ENCODE data around the gene APBA2. TPM values are rescaled to one million over a fixed set of nuclear protein-coding genes. Genes with fewer than 3 reads are reported as not detected.

APBA2 gene
- total and polyA plus RNA-seq, 4 donors, result 0.41 to 2.1 (median 1.9) TPM

DNA sequence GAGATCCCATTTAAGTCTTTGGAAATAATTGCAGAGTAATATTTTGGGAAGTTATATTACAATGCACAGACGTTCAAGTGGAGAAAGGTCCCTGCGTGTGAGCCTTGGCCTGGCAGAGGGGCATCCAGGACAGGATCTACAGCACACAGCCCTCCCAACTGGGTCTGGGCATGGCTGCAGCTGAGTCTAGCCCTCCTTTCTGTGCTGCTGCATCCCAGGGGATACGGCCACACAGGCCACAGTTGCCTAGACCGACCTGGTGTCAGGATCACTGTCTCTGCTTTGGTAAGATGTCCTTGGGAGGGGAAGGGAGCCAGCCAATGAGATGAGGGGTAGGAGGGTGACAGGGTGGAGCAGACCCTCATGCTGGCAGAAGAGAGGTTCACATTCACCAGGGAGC is 46.1 kb downstream of the APBA2 start:
- WGBS, 2 donors, result 85 to 87% methylated on average over 4 of the region's 4 CpGs
- ATAC-seq (ENCODE audit: low FRiP score), result no peak
- H3K4me3 ChIP-seq (ENCODE audit: low read length in 2 of 2), result no peak overlapping the region
- H3K27ac ChIP-seq (ENCODE audit: low read depth in 1 of 2, low read length in 2 of 2), result no peak overlapping the region
- intact Hi-C loops (cut with DNase I), result no loop called here
- H3K4me1 ChIP-seq (ENCODE audit: control insufficient read depth in 1 of 2, insufficient read depth in 2 of 2, low read length in 2 of 2), result no peaks in the 10 kb centered on the region
- no peaks in the 10 kb centered on the region for H3K36me3 ChIP-seq (ENCODE audit: control insufficient read depth in 1 of 2, insufficient read depth in 2 of 2, low read length in 1 of 2)
- no peaks in the 10 kb centered on the region for H3K9me3 ChIP-seq (ENCODE audit: control insufficient read depth, low read length)
- DNase-seq, result peak; percentile 4 to 62
- no peaks in the 10 kb centered on the region for H3K27me3 ChIP-seq (ENCODE audit: control insufficient read depth in 1 of 2, insufficient read depth in 2 of 2, low read length in 1 of 2)

DNA sequence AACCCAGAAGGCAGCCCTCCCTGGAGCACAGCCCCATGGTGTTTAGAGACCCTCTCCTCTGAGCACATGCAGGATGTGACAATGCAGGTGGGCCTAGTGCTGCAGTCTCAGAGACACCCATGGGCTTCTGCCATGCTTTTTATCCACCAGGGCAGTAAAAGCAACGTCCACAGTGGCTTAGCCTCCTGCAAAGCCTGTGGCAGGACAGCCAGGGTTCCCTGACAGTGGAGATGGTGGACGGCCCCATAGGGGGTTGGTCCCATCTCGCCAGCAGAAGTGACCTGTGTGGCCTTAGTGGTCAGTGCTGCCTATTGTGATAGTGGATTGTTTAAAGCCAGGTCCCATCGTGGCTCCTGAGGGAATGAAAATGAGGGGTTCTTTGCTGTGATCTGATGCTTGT is 46.6 kb downstream of the APBA2 start:
- 90% methylated on average over 4 of the region's 4 CpGs for WGBS, 2 donors
- DNase-seq, result peak; percentile 16 to 26
- Histone ChIP-seq H3K4me1 (ENCODE audit: control insufficient read depth in 1 of 2, insufficient read depth in 2 of 2, low read length in 2 of 2) (no peaks in the 10 kb centered on the region), H3K27me3 (ENCODE audit: control insufficient read depth in 1 of 2, insufficient read depth in 2 of 2, low read length in 1 of 2) (no peaks in the 10 kb centered on the region), H3K36me3 (ENCODE audit: control insufficient read depth in 1 of 2, insufficient read depth in 2 of 2, low read length in 1 of 2) (no peaks in the 10 kb centered on the region), H3K9me3 (ENCODE audit: control insufficient read depth, low read length) (no peaks in the 10 kb centered on the region), H3K27ac (ENCODE audit: low read depth in 1 of 2, low read length in 2 of 2) (no peak overlapping the region), H3K4me3 (ENCODE audit: low read length in 2 of 2) (no peak overlapping the region)
- intact Hi-C loops (cut with DNase I), result no loop called here
- ATAC-seq (ENCODE audit: low FRiP score), result no peak

- intact Hi-C loops (cut with DNase I), result no loop called here
- H3K9me3 ChIP-seq (ENCODE audit: control insufficient read depth, low read length), result no peaks in the 10 kb centered on the region
- DNase-seq, result peak; percentile 38 to 63
- H3K27me3 ChIP-seq (ENCODE audit: control insufficient read depth in 1 of 2, insufficient read depth in 2 of 2, low read length in 1 of 2), result no peaks in the 10 kb centered on the region
- H3K27ac ChIP-seq (ENCODE audit: low read depth in 1 of 2, low read length in 2 of 2), result no peak overlapping the region
- H3K4me3 ChIP-seq (ENCODE audit: low read length in 2 of 2), result no peak overlapping the region
- no peak for ATAC-seq (ENCODE audit: low FRiP score)
- 46 to 48% methylated on average over 8 to 9 of the region's 9 CpGs for WGBS, 2 donors
- H3K36me3 ChIP-seq (ENCODE audit: control insufficient read depth in 1 of 2, insufficient read depth in 2 of 2, low read length in 1 of 2), result no peaks in the 10 kb centered on the region
- no peaks in the 10 kb centered on the region for H3K4me1 ChIP-seq (ENCODE audit: control insufficient read depth in 1 of 2, insufficient read depth in 2 of 2, low read length in 2 of 2)
Observed at GRCh38 chr15:28933710-28934445, 48.1 kb downstream of the APBA2 start.

DNA sequence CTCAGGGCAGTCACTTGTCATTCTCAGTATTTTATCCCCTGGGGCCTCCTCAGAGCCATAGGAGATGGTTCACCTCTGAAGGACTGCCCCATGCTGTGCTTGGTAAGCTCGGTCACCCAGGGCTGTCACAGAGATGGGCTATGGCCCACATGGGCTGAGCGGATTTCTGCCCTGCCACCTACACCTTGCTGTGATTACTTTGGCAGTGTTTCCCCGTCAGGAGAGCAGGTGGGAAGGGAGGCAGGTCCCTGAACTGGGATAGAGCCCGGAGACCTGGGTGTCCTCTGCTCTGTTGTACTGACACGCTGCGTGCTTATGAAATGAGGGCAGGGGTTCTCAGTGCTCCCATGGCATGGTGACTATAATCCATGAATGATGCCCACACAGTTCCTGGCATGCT is 48.9 kb downstream of the APBA2 start:
- intact Hi-C loops (cut with DNase I), result no loop called here
- Histone ChIP-seq H3K27me3 (ENCODE audit: control insufficient read depth in 1 of 2, insufficient read depth in 2 of 2, low read length in 1 of 2) (no peaks in the 10 kb centered on the region), H3K9me3 (ENCODE audit: control insufficient read depth, low read length) (no peaks in the 10 kb centered on the region), H3K27ac (ENCODE audit: low read depth in 1 of 2, low read length in 2 of 2) (no peak overlapping the region), H3K36me3 (ENCODE audit: control insufficient read depth in 1 of 2, insufficient read depth in 2 of 2, low read length in 1 of 2) (no peaks in the 10 kb centered on the region), H3K4me3 (ENCODE audit: low read length in 2 of 2) (no peak overlapping the region), H3K4me1 (ENCODE audit: control insufficient read depth in 1 of 2, insufficient read depth in 2 of 2, low read length in 2 of 2) (no peaks in the 10 kb centered on the region)
- DNase-seq (peak; percentile 29 to 43), ATAC-seq (ENCODE audit: low FRiP score) (no peak)
- WGBS, 2 donors, result 92% methylated on average over 6 of the region's 6 CpGs

GRCh38 chr15:28935316-28935715 is 49.5 kb downstream of the APBA2 start:
- Histone ChIP-seq H3K27ac (ENCODE audit: low read depth in 1 of 2, low read length in 2 of 2) (no peak overlapping the region), H3K4me3 (ENCODE audit: low read length in 2 of 2) (no peak overlapping the region), H3K4me1 (ENCODE audit: control insufficient read depth in 1 of 2, insufficient read depth in 2 of 2, low read length in 2 of 2) (no peaks in the 10 kb centered on the region), H3K9me3 (ENCODE audit: control insufficient read depth, low read length) (no peaks in the 10 kb centered on the region), H3K27me3 (ENCODE audit: control insufficient read depth in 1 of 2, insufficient read depth in 2 of 2, low read length in 1 of 2) (no peaks in the 10 kb centered on the region), H3K36me3 (ENCODE audit: control insufficient read depth in 1 of 2, insufficient read depth in 2 of 2, low read length in 1 of 2) (no peaks in the 10 kb centered on the region)
- DNase-seq (peak; percentile 33 to 36), ATAC-seq (ENCODE audit: low FRiP score) (no peak)
- 82 to 84% methylated on average over 6 of the region's 6 CpGs for WGBS, 2 donors
- intact Hi-C loops (cut with DNase I), result no loop called here

- Histone ChIP-seq H3K4me3 (ENCODE audit: low read length in 2 of 2) (no peak overlapping the region), H3K4me1 (ENCODE audit: control insufficient read depth in 1 of 2, insufficient read depth in 2 of 2, low read length in 2 of 2) (no peaks in the 10 kb centered on the region), H3K36me3 (ENCODE audit: control insufficient read depth in 1 of 2, insufficient read depth in 2 of 2, low read length in 1 of 2) (no peaks in the 10 kb centered on the region), H3K27ac (ENCODE audit: low read depth in 1 of 2, low read length in 2 of 2) (no peak overlapping the region), H3K27me3 (ENCODE audit: control insufficient read depth in 1 of 2, insufficient read depth in 2 of 2, low read length in 1 of 2) (no peaks in the 10 kb centered on the region), H3K9me3 (ENCODE audit: control insufficient read depth, low read length) (no peaks in the 10 kb centered on the region)
- no peak for ATAC-seq (ENCODE audit: low FRiP score)
- WGBS, 2 donors, result 90 to 92% methylated on average over 8 of the region's 8 CpGs
- no peak for DNase-seq
- intact Hi-C loops (cut with DNase I), result no loop called here
Observed at GRCh38 chr15:28936081-28936480, 50.3 kb downstream of the APBA2 start.

GRCh38 chr15:28936481-28936881 is 50.7 kb downstream of the APBA2 start:
- intact Hi-C loops (cut with DNase I), result no loop called here
- ATAC-seq (ENCODE audit: low FRiP score), result no peak
- no peaks in the 10 kb centered on the region for H3K4me1 ChIP-seq (ENCODE audit: control insufficient read depth in 1 of 2, insufficient read depth in 2 of 2, low read length in 2 of 2)
- no peaks in the 10 kb centered on the region for H3K9me3 ChIP-seq (ENCODE audit: control insufficient read depth, low read length)
- peak; percentile 12 to 43 for DNase-seq
- H3K27ac ChIP-seq (ENCODE audit: low read depth in 1 of 2, low read length in 2 of 2), result no peak overlapping the region
- H3K27me3 ChIP-seq (ENCODE audit: control insufficient read depth in 1 of 2, insufficient read depth in 2 of 2, low read length in 1 of 2), result no peaks in the 10 kb centered on the region
- WGBS, 2 donors, result 91 to 94% methylated on average over 9 of the region's 9 CpGs
- H3K4me3 ChIP-seq (ENCODE audit: low read length in 2 of 2), result no peak overlapping the region
- H3K36me3 ChIP-seq (ENCODE audit: control insufficient read depth in 1 of 2, insufficient read depth in 2 of 2, low read length in 1 of 2), result no peaks in the 10 kb centered on the region

GRCh38 chr15:28937271-28937670 is 51.5 kb downstream of the APBA2 start:
- no peaks in the 10 kb centered on the region for H3K27me3 ChIP-seq (ENCODE audit: control insufficient read depth in 1 of 2, insufficient read depth in 2 of 2, low read length in 1 of 2)
- no peaks in the 10 kb centered on the region for H3K9me3 ChIP-seq (ENCODE audit: control insufficient read depth, low read length)
- no peaks in the 10 kb centered on the region for H3K36me3 ChIP-seq (ENCODE audit: control insufficient read depth in 1 of 2, insufficient read depth in 2 of 2, low read length in 1 of 2)
- no peaks in the 10 kb centered on the region for H3K4me1 ChIP-seq (ENCODE audit: control insufficient read depth in 1 of 2, insufficient read depth in 2 of 2, low read length in 2 of 2)
- H3K27ac ChIP-seq (ENCODE audit: low read depth in 1 of 2, low read length in 2 of 2), result no peak overlapping the region
- no peak overlapping the region for H3K4me3 ChIP-seq (ENCODE audit: low read length in 2 of 2)
- intact Hi-C loops (cut with DNase I), result no loop called here
- WGBS, 2 donors, result 92 to 93% methylated on average over 8 of the region's 8 CpGs
- DNase-seq, result peak in 1 of 2 donors; percentile 33
- ATAC-seq (ENCODE audit: low FRiP score), result no peak

GRCh38 chr15:28942046-28942445 is 56.3 kb downstream of the APBA2 start:
- no peaks in the 10 kb centered on the region for H3K4me1 ChIP-seq (ENCODE audit: control insufficient read depth in 1 of 2, insufficient read depth in 2 of 2, low read length in 2 of 2)
- no peaks in the 10 kb centered on the region for H3K36me3 ChIP-seq (ENCODE audit: control insufficient read depth in 1 of 2, insufficient read depth in 2 of 2, low read length in 1 of 2)
- 87 to 90% methylated on average over 10 of the region's 10 CpGs for WGBS, 2 donors
- no peaks in the 10 kb centered on the region for H3K27me3 ChIP-seq (ENCODE audit: control insufficient read depth in 1 of 2, insufficient read depth in 2 of 2, low read length in 1 of 2)
- H3K27ac ChIP-seq (ENCODE audit: low read depth in 1 of 2, low read length in 2 of 2), result no peak overlapping the region
- H3K4me3 ChIP-seq (ENCODE audit: low read length in 2 of 2), result no peak overlapping the region
- intact Hi-C loops (cut with DNase I), result no loop called here
- DNase-seq (peak; percentile 12 to 44), ATAC-seq (ENCODE audit: low FRiP score) (no peak)
- H3K9me3 ChIP-seq (ENCODE audit: control insufficient read depth, low read length), result no peaks in the 10 kb centered on the region
